Umbilical cord (tissue), 2 donors: ENCODE results near the gene PPA2. TPM values are rescaled to one million over a fixed set of nuclear protein-coding genes. Genes with fewer than 3 reads are reported as not detected.

Experiments used
- DNase-seq: peaks from one replicate; pipeline ENCODE4 v3.0.0-alpha.2; 2015; ENCODE audit warnings: low spot score
- total RNA-seq: library from RNA; depleted of rRNA; stranded (reverse); fragments of >200 nt; gene quantifications from one replicate; pipeline ENCODE4 v1.2.3, GENCODE V29; 2014; ENCODE audit warnings: low replicate concordance; ENCODE audit not compliant: insufficient read depth

Gene PPA2
- total RNA-seq, 1 donor from 2014 or later: 48.2 TPM

GRCh38 chr4:105392858-105393257 is 81.0 kb downstream of the PPA2 start:
- no peak for DNase-seq

GRCh38 chr4:105389167-105389566 is 84.7 kb downstream of the PPA2 start:
- no peak for DNase-seq

GRCh38 chr4:105387466-105387865 is 86.4 kb downstream of the PPA2 start:
- no peak for DNase-seq

- no peak for DNase-seq
Observed at GRCh38 chr4:105386012-105386411, 87.8 kb downstream of the PPA2 start.

- DNase-seq: no peak
Observed at GRCh38 chr4:105374071-105374470, 99.8 kb downstream of the PPA2 start.

GRCh38 chr4:105373324-105373723 is 100.5 kb downstream of the PPA2 start:
- no peak for DNase-seq

- peak; percentile 2 for DNase-seq
Observed at GRCh38 chr4:105369988-105370387, 103.9 kb downstream of the PPA2 start.

GRCh38 chr4:105361053-105361452 is 112.8 kb downstream of the PPA2 start:
- peak; percentile 5 for DNase-seq

GRCh38 chr4:105357258-105357980 is 116.4 kb downstream of the PPA2 start:
- DNase-seq: no peak

GRCh38 chr4:105356194-105356593 is 117.7 kb downstream of the PPA2 start:
- DNase-seq: no peak

GRCh38 chr4:105352826-105353225 is 121.0 kb downstream of the PPA2 start:
- no peak for DNase-seq

- no peak for DNase-seq
Observed at GRCh38 chr4:105351861-105352260, 122.0 kb downstream of the PPA2 start.

- no peak for DNase-seq
Observed at GRCh38 chr4:105350859-105351490, 122.9 kb downstream of the PPA2 start.

GRCh38 chr4:105348719-105349118 is 125.1 kb downstream of the PPA2 start:
- DNase-seq: no peak

- no peak for DNase-seq
Observed at GRCh38 chr4:105346869-105347268, 127.0 kb downstream of the PPA2 start.

- no peak for DNase-seq
Observed at GRCh38 chr4:105345838-105346237, 128.0 kb downstream of the PPA2 start.

- DNase-seq: no peak
Observed at GRCh38 chr4:105345358-105345757, 128.5 kb downstream of the PPA2 start.

GRCh38 chr4:105344141-105344540 is 129.7 kb downstream of the PPA2 start:
- DNase-seq: no peak

GRCh38 chr4:105343146-105343931 is 130.5 kb downstream of the PPA2 start:
- peak; percentile 61 for DNase-seq

GRCh38 chr4:105329081-105329480 is 144.8 kb downstream of the PPA2 start:
- DNase-seq: no peak

- DNase-seq: no peak
Observed at GRCh38 chr4:105327956-105328355, 145.9 kb downstream of the PPA2 start.

- DNase-seq: no peak
Observed at GRCh38 chr4:105327222-105327621, 146.6 kb downstream of the PPA2 start.
